Omental fat pad (tissue), 4 donors: ENCODE data around the gene AHRR. TPM values are rescaled to one million over a fixed set of nuclear protein-coding genes. Genes with fewer than 3 reads are reported as not detected.

ENCODE experiments used
- ATAC-seq: fragments of 150-250 bp; one replicate; pipeline ENCODE4 v1.9.1; 2016; ENCODE audit warnings: mild to moderate bottlenecking, moderate library complexity; ENCODE audit not compliant: low FRiP score
- DNase-seq: peaks from one replicate; pipeline ENCODE4 v3.0.0-alpha.2; 2019; ENCODE audit warnings: low spot score
- CTCF ChIP-seq, 3 donors: fragments of 450-650 bp; IDR thresholded peaks; one replicate each; pipeline ENCODE4 v1.5.1; 2016 to 2017; ENCODE audit warnings: antibody characterized with exemption in 3 of 3, mild to moderate bottlenecking in 3 of 3, moderate library complexity in 2 of 3
- total RNA-seq, 4 donors: library from RNA; depleted of rRNA; stranded (reverse); fragments of >200 nt; gene quantifications; one replicate each; pipeline ENCODE4 v1.1.0, GENCODE V29; 2016

AHRR gene
- total RNA-seq, 4 donors from 2014 or later: 0.25 to 2.2 (median 1.6) TPM

- DNase-seq (no peak), ATAC-seq (no peak)
- no peak for TF ChIP-seq CTCF (IDR thresholded peaks at IDR 0.05)
Observed at GRCh38 chr5:312845-313244, 8.7 kb upstream of the AHRR start.

GRCh38 chr5:313265-313664 lies 8.2 kb upstream of the AHRR start:
- no peak for ATAC-seq
- no peak for TF ChIP-seq CTCF (IDR thresholded peaks at IDR 0.05)
- no peak for DNase-seq

- DNase-seq (no peak), ATAC-seq (no peak)
- no peak for TF ChIP-seq CTCF (IDR thresholded peaks at IDR 0.05)
Observed at GRCh38 chr5:313806-314376, 7.6 kb upstream of the AHRR start.

GRCh38 chr5:314676-315487 lies 6.6 kb upstream of the AHRR start:
- DNase-seq (no peak), ATAC-seq (no peak)
- TF ChIP-seq CTCF (IDR thresholded peaks at IDR 0.05): no peak

GRCh38 chr5:315488-316209 lies 5.9 kb upstream of the AHRR start:
- DNase-seq (no peak), ATAC-seq (no peak)
- no peak for TF ChIP-seq CTCF (IDR thresholded peaks at IDR 0.05)

- TF ChIP-seq CTCF (IDR thresholded peaks at IDR 0.05): no peak
- no peak for ATAC-seq
- DNase-seq: no peak
Observed at GRCh38 chr5:316210-317085, 5.1 kb upstream of the AHRR start.
